ENCODE results near the gene CRYBG2.
"Not testable (repeated sequence)": the region's sequence is repeated elsewhere in the genome, so short reads cannot be mapped to it uniquely, and the experiment has no call there.

DNA sequence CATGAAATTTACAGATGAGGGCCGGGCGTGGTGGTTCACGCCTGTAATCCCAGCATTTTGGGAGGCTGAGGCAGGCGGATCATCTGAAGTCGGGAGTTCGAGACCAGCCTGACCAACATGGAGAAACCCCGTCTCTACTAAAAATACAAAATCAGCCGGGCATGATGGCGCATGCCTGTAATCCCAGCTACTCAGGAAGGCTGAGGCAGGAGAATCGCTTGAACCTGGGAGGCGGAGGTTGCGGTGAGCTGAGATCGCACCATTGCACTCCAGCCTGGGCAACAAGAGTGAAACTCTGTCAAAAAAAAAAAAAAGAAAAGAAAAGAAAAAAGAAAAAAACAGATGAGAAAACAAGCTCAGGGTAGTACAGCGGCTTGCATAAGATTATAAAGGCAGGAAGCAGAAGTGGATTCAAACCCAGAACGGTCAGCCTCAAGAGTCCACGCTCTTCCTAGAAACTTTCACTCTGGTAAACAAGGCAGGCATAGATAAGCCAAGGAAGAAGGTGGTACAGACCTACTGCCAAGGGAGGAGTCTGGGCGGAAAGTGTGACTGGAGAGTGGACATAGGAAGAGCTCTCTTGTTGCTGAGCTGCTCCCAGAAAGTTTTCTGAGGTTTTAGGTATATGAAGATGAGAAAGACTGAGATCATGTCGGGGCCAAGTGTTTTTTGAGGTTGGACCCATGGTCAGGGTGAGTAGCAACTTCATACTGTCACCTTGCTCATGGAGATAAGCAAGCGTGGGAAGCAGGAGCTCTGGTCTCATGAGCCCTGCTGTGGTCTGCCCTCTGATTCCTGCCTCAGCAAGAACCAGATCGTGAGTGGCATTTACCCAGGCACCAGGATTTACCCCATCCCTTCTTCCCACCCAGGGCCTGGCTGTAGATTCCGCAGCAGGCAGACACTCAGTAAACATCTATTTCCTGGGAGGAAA is 45.7 kb downstream of the CRYBG2 start:
- TF ChIP-seq, protein P1, sequence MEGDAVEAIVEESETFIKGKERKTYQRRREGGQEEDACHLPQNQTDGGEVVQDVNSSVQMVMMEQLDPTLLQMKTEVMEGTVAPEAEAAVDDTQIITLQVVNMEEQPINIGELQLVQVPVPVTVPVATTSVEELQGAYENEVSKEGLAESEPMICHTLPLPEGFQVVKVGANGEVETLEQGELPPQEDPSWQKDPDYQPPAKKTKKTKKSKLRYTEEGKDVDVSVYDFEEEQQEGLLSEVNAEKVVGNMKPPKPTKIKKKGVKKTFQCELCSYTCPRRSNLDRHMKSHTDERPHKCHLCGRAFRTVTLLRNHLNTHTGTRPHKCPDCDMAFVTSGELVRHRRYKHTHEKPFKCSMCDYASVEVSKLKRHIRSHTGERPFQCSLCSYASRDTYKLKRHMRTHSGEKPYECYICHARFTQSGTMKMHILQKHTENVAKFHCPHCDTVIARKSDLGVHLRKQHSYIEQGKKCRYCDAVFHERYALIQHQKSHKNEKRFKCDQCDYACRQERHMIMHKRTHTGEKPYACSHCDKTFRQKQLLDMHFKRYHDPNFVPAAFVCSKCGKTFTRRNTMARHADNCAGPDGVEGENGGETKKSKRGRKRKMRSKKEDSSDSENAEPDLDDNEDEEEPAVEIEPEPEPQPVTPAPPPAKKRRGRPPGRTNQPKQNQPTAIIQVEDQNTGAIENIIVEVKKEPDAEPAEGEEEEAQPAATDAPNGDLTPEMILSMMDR (IDR thresholded peaks at IDR 0.05 in 8 of 11, conservative IDR thresholded peaks at IDR 0.05 in 3 of 11): not testable (repeated sequence)
- not testable (repeated sequence) for TF ChIP-seq POLR2A (IDR thresholded peaks at IDR 0.05)

Data from spleen (tissue), 7 donors.